ENCODE measurements around the gene MALSU1. TPM values are rescaled to one million over a fixed set of nuclear protein-coding genes. Genes with fewer than 3 reads are reported as not detected.
A peak's percentile ranks its signal among the peaks of the same experiment; 100 is the strongest.

Gene MALSU1
- total RNA-seq, 2 donors from 2014 or later, result 52.1 to 55.5 TPM

DNA sequence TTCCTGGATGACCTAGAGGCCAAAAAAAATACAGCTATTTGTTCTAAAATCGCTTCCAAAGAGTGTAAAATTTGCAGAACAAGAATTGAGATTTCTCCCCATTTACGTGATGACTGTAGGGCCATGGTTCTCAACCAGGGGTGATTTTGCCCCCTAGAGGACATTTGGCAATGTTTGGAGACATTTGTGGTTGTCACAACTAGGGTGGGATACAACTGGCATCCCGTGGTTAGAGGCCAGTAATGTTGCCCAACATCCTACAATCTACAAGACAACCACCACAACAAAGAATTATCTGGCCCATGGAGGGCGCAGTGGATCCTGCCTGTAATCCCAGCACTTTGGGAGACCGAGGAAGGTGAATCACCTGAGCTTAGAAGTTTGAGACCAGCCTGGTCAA is 22.8 kb upstream of the MALSU1 start:
- H3K36me3 ChIP-seq, result no peaks in the 10 kb centered on the region
- H3K27ac ChIP-seq, result no peak overlapping the region
- no peaks in the 10 kb centered on the region for H3K27me3 ChIP-seq (replicated peaks; ENCODE audit: insufficient read depth)
- WGBS, result 73% methylated on average over 5 of the region's 5 CpGs
- H3K4me3 ChIP-seq, result no peak overlapping the region
- no peak for TF ChIP-seq POLR2A (IDR thresholded peaks at IDR 0.05)
- DNase-seq (ENCODE audit: low spot score), result no peak
- H3K4me1 ChIP-seq (replicated peaks), result no peaks in the 10 kb centered on the region
- no peaks in the 10 kb centered on the region for H3K9me3 ChIP-seq
- intact Hi-C loops (cut with DNase I), result loop anchor here (10.0 kb wide), 1 partner anchor 268 kb away; no protein-coding TSS in a partner anchor

DNA sequence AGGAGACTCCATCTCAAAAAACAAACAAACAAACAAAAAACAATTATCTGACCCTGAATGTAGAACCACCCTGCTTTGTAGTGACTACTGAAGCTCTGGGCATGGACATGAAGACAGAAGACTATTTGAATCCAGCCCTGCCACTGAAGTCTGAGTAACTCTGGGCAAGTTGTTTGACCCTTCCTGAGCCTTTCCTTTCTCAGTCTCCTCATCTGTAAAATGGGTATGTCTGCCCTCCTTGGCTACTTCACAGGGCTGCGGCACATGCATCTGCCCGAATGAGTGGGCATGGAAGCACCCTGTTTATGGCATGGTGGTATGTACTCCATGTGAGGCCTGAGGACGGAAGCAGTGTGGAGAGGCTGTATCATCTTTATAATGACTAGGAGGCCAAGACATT is 22.2 kb upstream of the MALSU1 start:
- TF ChIP-seq, protein P1, sequence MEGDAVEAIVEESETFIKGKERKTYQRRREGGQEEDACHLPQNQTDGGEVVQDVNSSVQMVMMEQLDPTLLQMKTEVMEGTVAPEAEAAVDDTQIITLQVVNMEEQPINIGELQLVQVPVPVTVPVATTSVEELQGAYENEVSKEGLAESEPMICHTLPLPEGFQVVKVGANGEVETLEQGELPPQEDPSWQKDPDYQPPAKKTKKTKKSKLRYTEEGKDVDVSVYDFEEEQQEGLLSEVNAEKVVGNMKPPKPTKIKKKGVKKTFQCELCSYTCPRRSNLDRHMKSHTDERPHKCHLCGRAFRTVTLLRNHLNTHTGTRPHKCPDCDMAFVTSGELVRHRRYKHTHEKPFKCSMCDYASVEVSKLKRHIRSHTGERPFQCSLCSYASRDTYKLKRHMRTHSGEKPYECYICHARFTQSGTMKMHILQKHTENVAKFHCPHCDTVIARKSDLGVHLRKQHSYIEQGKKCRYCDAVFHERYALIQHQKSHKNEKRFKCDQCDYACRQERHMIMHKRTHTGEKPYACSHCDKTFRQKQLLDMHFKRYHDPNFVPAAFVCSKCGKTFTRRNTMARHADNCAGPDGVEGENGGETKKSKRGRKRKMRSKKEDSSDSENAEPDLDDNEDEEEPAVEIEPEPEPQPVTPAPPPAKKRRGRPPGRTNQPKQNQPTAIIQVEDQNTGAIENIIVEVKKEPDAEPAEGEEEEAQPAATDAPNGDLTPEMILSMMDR (IDR thresholded peaks at IDR 0.05), result no peak
- TF ChIP-seq POLR2A (IDR thresholded peaks at IDR 0.05), result no peak
- no peak for TF ChIP-seq POLR2AphosphoS5 (IDR thresholded peaks at IDR 0.05)
- 87% methylated on average over 3 of the region's 3 CpGs for WGBS
- intact Hi-C loops (cut with DNase I), result loop anchor here (10.0 kb wide), 1 partner anchor 268 kb away; no protein-coding TSS in a partner anchor
- H3K27me3 ChIP-seq (replicated peaks; ENCODE audit: insufficient read depth), result no peaks in the 10 kb centered on the region
- DNase-seq (ENCODE audit: low spot score), result no peak
- no peaks in the 10 kb centered on the region for H3K4me1 ChIP-seq (replicated peaks)
- H3K9me3 ChIP-seq, result no peaks in the 10 kb centered on the region
- H3K4me3 ChIP-seq, result no peak overlapping the region
- no peaks in the 10 kb centered on the region for H3K36me3 ChIP-seq
- no peak overlapping the region for H3K27ac ChIP-seq

DNA sequence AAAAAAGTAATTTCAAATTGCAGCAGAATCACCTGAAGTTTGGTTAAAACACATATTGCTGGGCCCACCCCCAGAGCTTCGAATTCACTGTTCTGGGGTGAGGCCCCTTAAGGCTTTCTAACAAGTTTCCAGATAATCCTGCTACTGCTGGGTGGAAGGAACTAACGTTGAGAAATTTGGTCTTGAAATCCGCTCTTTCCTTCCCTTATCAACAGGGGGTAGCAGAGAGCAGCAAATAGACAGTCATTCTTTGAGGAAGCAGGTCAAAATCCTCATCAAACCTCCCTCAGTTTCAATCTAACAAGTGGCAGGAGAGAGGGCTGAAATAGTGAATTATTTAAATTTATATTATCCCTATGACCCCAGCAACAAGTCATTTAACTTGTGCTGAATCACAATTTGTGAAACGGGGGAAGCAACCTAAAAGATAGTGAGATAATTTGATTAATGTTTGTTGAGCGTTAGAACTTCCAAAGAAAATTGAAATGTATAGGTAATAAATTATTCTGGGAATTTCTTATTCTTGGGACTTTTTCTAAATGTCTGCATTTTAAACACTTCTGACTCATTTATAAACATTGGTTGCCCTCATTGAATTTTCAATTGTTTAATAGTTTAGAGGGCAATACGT is 21.7 kb upstream of the MALSU1 start:
- H3K9me3 ChIP-seq, result no peaks in the 10 kb centered on the region
- H3K27ac ChIP-seq, result no peak overlapping the region
- H3K4me3 ChIP-seq, result no peak overlapping the region
- 34% methylated on average over 6 of the region's 6 CpGs for WGBS
- TF ChIP-seq, protein P1 (IDR thresholded peaks at IDR 0.05), result peak in 3 of 4 experiments; percentile 43 to 63 (median 60)
- TF ChIP-seq POLR2A (IDR thresholded peaks at IDR 0.05), result no peak
- TF ChIP-seq POLR2AphosphoS5 (IDR thresholded peaks at IDR 0.05), result no peak
- H3K27me3 ChIP-seq (replicated peaks; ENCODE audit: insufficient read depth), result no peaks in the 10 kb centered on the region
- peak; percentile 20 for DNase-seq (ENCODE audit: low spot score)
- intact Hi-C loops (cut with DNase I), result loop anchor here (10.0 kb wide), 1 partner anchor 267 kb away; no protein-coding TSS in a partner anchor
- no peaks in the 10 kb centered on the region for H3K36me3 ChIP-seq
- H3K4me1 ChIP-seq (replicated peaks), result no peaks in the 10 kb centered on the region

DNA sequence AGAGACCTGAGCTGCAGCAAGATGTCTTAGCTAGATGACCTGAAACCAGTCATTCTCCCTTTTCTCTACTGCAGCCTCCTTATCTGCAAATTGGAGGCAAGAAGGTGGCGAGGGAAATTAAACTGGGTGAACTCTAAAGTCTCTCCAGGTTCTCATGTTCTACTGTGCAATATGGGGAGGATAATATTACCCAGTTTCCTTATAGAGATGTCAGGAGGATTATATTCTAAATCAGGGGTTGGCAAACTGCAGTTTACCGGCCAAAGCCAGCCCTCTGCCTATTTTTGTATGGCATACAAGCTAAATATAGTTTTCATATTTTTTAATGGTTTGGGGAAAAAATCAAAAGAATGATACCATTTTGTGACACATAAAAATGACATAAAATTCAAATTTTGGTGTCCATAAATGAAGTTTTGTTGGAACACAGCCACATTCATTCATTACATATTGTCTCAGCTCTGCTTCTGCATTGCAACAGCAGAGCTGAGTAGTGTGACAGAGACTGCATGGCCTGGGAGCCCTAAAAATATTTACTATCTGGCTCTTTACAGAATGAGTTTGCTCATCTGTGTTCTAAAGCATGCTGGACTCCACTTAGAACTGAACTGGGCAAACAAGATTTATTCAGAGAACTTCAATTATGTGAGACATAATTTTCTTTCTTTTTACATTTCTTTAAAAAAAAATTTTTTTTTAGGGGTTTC is 19.2 kb upstream of the MALSU1 start:
- no peak for DNase-seq (ENCODE audit: low spot score)
- 96% methylated on average over 2 of the region's 2 CpGs for WGBS
- Histone ChIP-seq H3K27ac (no peak overlapping the region), H3K4me3 (no peak overlapping the region), H3K9me3 (no peaks in the 10 kb centered on the region), H3K36me3 (no peaks in the 10 kb centered on the region), H3K27me3 (replicated peaks; ENCODE audit: insufficient read depth) (no peaks in the 10 kb centered on the region), H3K4me1 (replicated peaks) (no peaks in the 10 kb centered on the region)
- intact Hi-C loops (cut with DNase I), result loop anchor here (10.0 kb wide), 1 partner anchor 265 kb away; no protein-coding TSS in a partner anchor
- TF ChIP-seq POLR2AphosphoS5 (IDR thresholded peaks at IDR 0.05) (no peak), POLR2A (IDR thresholded peaks at IDR 0.05) (no peak)
- TF ChIP-seq, protein P1 (IDR thresholded peaks at IDR 0.05), result no peak

DNA sequence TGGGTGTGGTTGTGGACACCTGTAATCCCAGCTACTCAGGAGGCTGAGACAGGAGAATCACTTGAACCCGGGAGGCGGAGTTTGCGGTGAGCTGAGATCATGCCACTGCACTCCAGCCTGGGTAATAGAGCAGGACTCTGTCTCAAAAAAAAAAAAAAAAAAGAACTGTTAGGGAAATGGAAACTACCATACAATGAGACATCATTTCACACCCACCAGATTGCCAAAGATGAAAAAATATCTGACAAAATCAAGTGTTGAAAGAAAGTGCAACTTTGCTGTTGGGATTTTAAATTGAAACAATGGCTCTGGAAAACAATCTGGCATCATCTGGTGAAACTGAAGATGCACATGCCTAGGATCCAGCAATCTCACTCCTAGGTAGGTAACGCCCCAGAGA is 16.1 kb upstream of the MALSU1 start:
- 91% methylated on average over 4 of the region's 4 CpGs for WGBS

More for the DNA sequence above, 16.1 kb upstream of the MALSU1 start:
- H3K9me3 ChIP-seq, result no peaks in the 10 kb centered on the region
- intact Hi-C loops (cut with DNase I), result no loop called here
- H3K4me3 ChIP-seq, result no peak overlapping the region
- TF ChIP-seq, protein P1 (IDR thresholded peaks at IDR 0.05), result no peak
- TF ChIP-seq POLR2AphosphoS5 (IDR thresholded peaks at IDR 0.05), result no peak
- no peak for TF ChIP-seq POLR2A (IDR thresholded peaks at IDR 0.05)
- H3K27ac ChIP-seq, result no peak overlapping the region
- no peaks in the 10 kb centered on the region for H3K4me1 ChIP-seq (replicated peaks)
- H3K27me3 ChIP-seq (replicated peaks; ENCODE audit: insufficient read depth), result no peaks in the 10 kb centered on the region
- H3K36me3 ChIP-seq, result no peaks in the 10 kb centered on the region
- no peak for DNase-seq (ENCODE audit: low spot score)
